Fibroblast of lung (primary cell): ENCODE results near the gene CCNY. TPM values are rescaled to one million over a fixed set of nuclear protein-coding genes. Genes with fewer than 3 reads are reported as not detected.
A peak's percentile ranks its signal among the peaks of the same experiment; 100 is the strongest.

Source experiments
- DNase-seq, 2 donors: peaks; one replicate each; pipeline versions ENCODE4 v3.0.0 to v3.0.0-alpha.2; 2010; ENCODE audit warnings: low read depth in 2 of 2
- H2AFZ ChIP-seq: 2 replicates; pipeline ENCODE4 v1.5.1; 2012; ENCODE audit warnings: low read length, control low read depth, inconsistent platforms
- H3K27ac ChIP-seq: 2 replicates; pipeline ENCODE4 v1.5.1; 2011; ENCODE audit warnings: low read length, control low read depth; ENCODE audit not compliant: insufficient read depth
- H3K27me3 ChIP-seq: 2 replicates; pipeline ENCODE4 v1.5.1; 2011; ENCODE audit warnings: mild to moderate bottlenecking, low read length; ENCODE audit not compliant: control insufficient read depth, insufficient read depth
- H3K36me3 ChIP-seq: 2 replicates; pipeline ENCODE4 v1.5.1; 2011; ENCODE audit warnings: low read length; ENCODE audit not compliant: control insufficient read depth, insufficient read depth
- H3K4me1 ChIP-seq: 2 replicates; pipeline ENCODE4 v1.5.1; 2011; ENCODE audit warnings: low read length; ENCODE audit not compliant: control insufficient read depth, insufficient read depth; ENCODE audit errors: extremely low read depth
- H3K4me2 ChIP-seq: 2 replicates; pipeline ENCODE4 v1.5.1; 2011; ENCODE audit warnings: low read length, control low read depth; ENCODE audit not compliant: insufficient read depth; ENCODE audit errors: extremely low read depth
- H3K4me3 ChIP-seq, 4 experiments: fragments of 200-600 bp in 1 of 4; sonication (generic) in 1 of 4; replicated peaks in 1 of 4; 2 replicates each; pipeline ENCODE4 v1.5.1; 2011 to 2016; ENCODE audit warnings: low read length in 4 of 4, low read depth in 3 of 4, mild to moderate bottlenecking in 3 of 4, control low read depth in 2 of 4, inconsistent platforms in 1 of 4, mixed read lengths in 1 of 4; ENCODE audit not compliant: insufficient read depth in 1 of 4; ENCODE audit errors: control extremely low read depth in 1 of 4
- H3K79me2 ChIP-seq: 2 replicates; pipeline ENCODE4 v1.5.1; 2012; ENCODE audit warnings: mild to moderate bottlenecking, low read length, inconsistent platforms; ENCODE audit not compliant: control insufficient read depth, insufficient read depth
- H3K9ac ChIP-seq: 2 replicates; pipeline ENCODE4 v1.5.1; 2011; ENCODE audit warnings: mild to moderate bottlenecking, low read length, control low read depth; ENCODE audit not compliant: insufficient read depth
- H3K9me3 ChIP-seq: 2 replicates; pipeline ENCODE4 v1.5.1; 2012; ENCODE audit warnings: low read depth, low read length; ENCODE audit not compliant: control insufficient read depth, insufficient read depth
- H4K20me1 ChIP-seq: 2 replicates; pipeline ENCODE4 v1.5.1; 2011; ENCODE audit warnings: low read length; ENCODE audit not compliant: control insufficient read depth, insufficient read depth; ENCODE audit errors: extremely low read depth
- EZH2 ChIP-seq: IDR thresholded peaks from 2 replicates; pipeline ENCODE4 v1.5.1; 2012; ENCODE audit warnings: low read length, control low read depth, mild to moderate bottlenecking; ENCODE audit errors: missing control alignments
- polyA plus RNA-seq, 2 donors: library from polyadenylated mRNA; depleted of rRNA in 1 of 2; stranded (reverse) in 1 of 2; unstranded in 1 of 2; fragments of >200 nt; gene quantifications; 2 replicates each; pipeline ENCODE4 v1.2.1, GENCODE V29; 2011 to 2012; ENCODE audit warnings: missing spikeins in 1 of 2
- total RNA-seq: library from RNA; depleted of rRNA; stranded (reverse); fragments of >200 nt; gene quantifications from 2 replicates; pipeline ENCODE4 v1.2.1, GENCODE V29; 2014
- TF ChIP-seq, protein P1 (sequence below), 2 donors: IDR thresholded peaks in 1 of 2; conservative IDR thresholded peaks in 1 of 2; 1 replicate in 1 of 2; 2 replicates in 1 of 2; pipeline ENCODE4 v1.5.1; 2011 to 2012; ENCODE audit warnings: low read length in 2 of 2, control low read depth in 1 of 2, inconsistent platforms in 1 of 2, low read depth in 1 of 2, mild to moderate bottlenecking in 1 of 2

The CCNY gene
- total and polyA plus RNA-seq, 2 donors (not counting 1 experiment from before 2014, with no cell fraction given) = 34.7 to 66.4 TPM

DNA sequence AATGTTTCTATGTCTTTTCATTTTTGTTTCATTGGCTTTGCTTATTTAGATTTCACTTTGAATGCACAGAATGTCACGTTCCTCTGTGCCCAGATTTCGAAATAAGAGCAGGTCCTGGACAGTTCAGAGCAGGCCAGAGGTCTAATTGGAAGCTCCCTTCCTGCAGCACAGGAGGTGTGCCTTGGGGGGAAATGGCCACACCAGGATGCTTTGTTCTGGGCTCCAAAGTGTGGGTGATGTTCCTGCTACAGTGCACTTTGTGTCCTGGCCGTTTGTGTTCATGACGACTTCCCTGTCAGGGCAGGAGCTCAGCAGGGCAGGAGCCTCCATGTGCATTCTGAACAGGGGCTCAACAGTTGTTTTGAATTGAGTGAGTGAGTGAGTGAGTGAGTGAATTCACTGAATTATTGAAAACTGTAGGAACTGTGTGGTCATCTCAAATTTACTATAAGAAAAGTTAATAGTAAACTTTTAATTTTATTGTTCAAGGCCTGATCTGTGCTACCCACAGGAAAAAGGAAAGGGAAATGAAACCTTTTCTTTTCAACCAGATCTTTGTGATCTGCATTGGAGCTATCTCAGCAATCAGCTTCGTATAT is 159.3 kb downstream of the CCNY start:
- TF ChIP-seq EZH2 = no peak
- TF ChIP-seq, protein P1, sequence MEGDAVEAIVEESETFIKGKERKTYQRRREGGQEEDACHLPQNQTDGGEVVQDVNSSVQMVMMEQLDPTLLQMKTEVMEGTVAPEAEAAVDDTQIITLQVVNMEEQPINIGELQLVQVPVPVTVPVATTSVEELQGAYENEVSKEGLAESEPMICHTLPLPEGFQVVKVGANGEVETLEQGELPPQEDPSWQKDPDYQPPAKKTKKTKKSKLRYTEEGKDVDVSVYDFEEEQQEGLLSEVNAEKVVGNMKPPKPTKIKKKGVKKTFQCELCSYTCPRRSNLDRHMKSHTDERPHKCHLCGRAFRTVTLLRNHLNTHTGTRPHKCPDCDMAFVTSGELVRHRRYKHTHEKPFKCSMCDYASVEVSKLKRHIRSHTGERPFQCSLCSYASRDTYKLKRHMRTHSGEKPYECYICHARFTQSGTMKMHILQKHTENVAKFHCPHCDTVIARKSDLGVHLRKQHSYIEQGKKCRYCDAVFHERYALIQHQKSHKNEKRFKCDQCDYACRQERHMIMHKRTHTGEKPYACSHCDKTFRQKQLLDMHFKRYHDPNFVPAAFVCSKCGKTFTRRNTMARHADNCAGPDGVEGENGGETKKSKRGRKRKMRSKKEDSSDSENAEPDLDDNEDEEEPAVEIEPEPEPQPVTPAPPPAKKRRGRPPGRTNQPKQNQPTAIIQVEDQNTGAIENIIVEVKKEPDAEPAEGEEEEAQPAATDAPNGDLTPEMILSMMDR (conservative IDR thresholded peaks at IDR 0.05 in 1 of 2, IDR thresholded peaks at IDR 0.05 in 1 of 2; ENCODE audit: low read depth in 1 of 2, low read length in 2 of 2) = no peak
- Histone ChIP-seq H3K4me2 (no peak overlapping the region), H3K36me3 (no peaks in the 10 kb centered on the region), H2AFZ (no peak overlapping the region), H3K27me3 (no peaks in the 10 kb centered on the region), H4K20me1 (no peaks in the 10 kb centered on the region), H3K9ac (no peak overlapping the region), H3K79me2 (peaks cover 2% of the 10 kb centered on the region), H3K4me1 (no peaks in the 10 kb centered on the region), H3K4me3 (no peak overlapping the region), H3K27ac (no peak overlapping the region), H3K9me3 (no peaks in the 10 kb centered on the region)
- peak in 1 of 2 donors; percentile 15 for DNase-seq

DNA sequence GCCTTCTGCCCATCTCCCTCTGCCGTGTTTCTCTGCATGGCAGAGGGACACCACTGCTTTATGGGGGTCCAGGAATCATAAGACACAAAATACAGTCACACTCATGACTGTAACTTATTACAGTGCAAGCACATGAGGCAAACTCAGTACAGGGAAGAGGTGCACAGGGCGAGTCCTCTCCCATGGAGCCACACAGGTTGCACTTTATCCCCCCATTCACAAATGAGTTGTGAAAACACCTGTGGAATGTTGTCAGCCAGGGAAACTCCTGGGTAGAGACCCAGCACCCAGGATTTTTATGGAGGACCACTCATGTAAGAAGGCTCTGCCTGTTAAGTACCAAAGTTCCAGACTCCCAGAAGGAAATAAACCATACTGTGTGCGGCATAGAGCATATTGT is 161.6 kb downstream of the CCNY start:
- no peak overlapping the region for H3K4me2 ChIP-seq
- no peak overlapping the region for H2AFZ ChIP-seq
- H3K79me2 ChIP-seq = no peaks in the 10 kb centered on the region
- H3K27ac ChIP-seq = no peak overlapping the region
- no peaks in the 10 kb centered on the region for H3K4me1 ChIP-seq
- no peak overlapping the region for H3K9ac ChIP-seq
- no peaks in the 10 kb centered on the region for H4K20me1 ChIP-seq
- DNase-seq = no peak
- peaks cover 1% of the 10 kb centered on the region for H3K36me3 ChIP-seq
- H3K27me3 ChIP-seq = no peaks in the 10 kb centered on the region
- H3K4me3 ChIP-seq = no peak overlapping the region
- H3K9me3 ChIP-seq = no peaks in the 10 kb centered on the region
- TF ChIP-seq, protein P1 (conservative IDR thresholded peaks at IDR 0.05 in 1 of 2, IDR thresholded peaks at IDR 0.05 in 1 of 2; ENCODE audit: low read depth in 1 of 2, low read length in 2 of 2) = no peak
- TF ChIP-seq EZH2 = no peak

DNA sequence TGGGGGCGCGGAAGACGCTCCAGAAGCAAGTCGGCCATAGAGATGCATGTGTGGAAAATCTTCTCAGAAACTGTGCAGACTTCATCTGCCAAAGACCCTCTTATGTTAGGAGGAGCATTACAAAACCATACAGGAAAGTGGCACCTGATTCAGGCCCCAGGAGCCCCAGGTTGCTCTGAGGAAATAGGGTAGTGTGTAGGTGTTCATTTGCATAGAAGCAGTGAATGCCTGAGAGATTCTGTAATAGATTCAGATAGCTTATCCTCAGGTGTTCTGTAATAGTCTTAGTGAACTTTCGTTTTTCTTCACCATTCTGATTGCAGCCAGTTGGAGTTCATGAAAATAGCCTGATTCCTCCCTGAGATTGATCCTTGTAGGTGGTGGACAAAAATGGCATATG is 162.4 kb downstream of the CCNY start:
- Histone ChIP-seq H3K27me3 (no peaks in the 10 kb centered on the region), H3K79me2 (no peaks in the 10 kb centered on the region), H4K20me1 (no peaks in the 10 kb centered on the region), H2AFZ (no peak overlapping the region), H3K9ac (no peak overlapping the region), H3K9me3 (no peaks in the 10 kb centered on the region), H3K27ac (no peak overlapping the region), H3K4me1 (no peaks in the 10 kb centered on the region), H3K4me2 (no peak overlapping the region), H3K36me3 (peaks cover 1% of the 10 kb centered on the region), H3K4me3 (no peak overlapping the region)
- TF ChIP-seq EZH2 = no peak
- TF ChIP-seq, protein P1 (conservative IDR thresholded peaks at IDR 0.05 in 1 of 2, IDR thresholded peaks at IDR 0.05 in 1 of 2; ENCODE audit: low read depth in 1 of 2, low read length in 2 of 2) = no peak
- no peak for DNase-seq
